Measurements from ENCODE around the gene GNA12.

GNA12 gene

GRCh38 chr7:2751086-2751485 lies 93.0 kb downstream of the GNA12 start:
- TF ChIP-seq SIN3A (IDR thresholded peaks at IDR 0.05; ENCODE audit: borderline replicate concordance, insufficient read depth, low read length) (no peak), POLR2AphosphoS5 (IDR thresholded peaks at IDR 0.05; ENCODE audit: low read depth, low read length) (no peak), TAF1 (IDR thresholded peaks at IDR 0.05; ENCODE audit: borderline replicate concordance, insufficient read depth, low read length) (no peak)

GRCh38 chr7:2750004-2750407 lies 94.1 kb downstream of the GNA12 start:
- TF ChIP-seq POLR2AphosphoS5 (IDR thresholded peaks at IDR 0.05; ENCODE audit: low read depth, low read length) = no peak
- no peak for TF ChIP-seq SIN3A (IDR thresholded peaks at IDR 0.05; ENCODE audit: borderline replicate concordance, insufficient read depth, low read length)
- TF ChIP-seq REST (IDR thresholded peaks at IDR 0.05; ENCODE audit: insufficient read depth in 1 of 2, low read depth in 2 of 2, low read length in 2 of 2) = no peak
- no peak for TF ChIP-seq FOXP2 (optimal IDR thresholded peaks at IDR 0.05; ENCODE audit: borderline replicate concordance, extremely low read depth, extremely low read length, insufficient read depth)
- TF ChIP-seq TAF1 (IDR thresholded peaks at IDR 0.05; ENCODE audit: borderline replicate concordance, insufficient read depth, low read length) = no peak

DNA sequence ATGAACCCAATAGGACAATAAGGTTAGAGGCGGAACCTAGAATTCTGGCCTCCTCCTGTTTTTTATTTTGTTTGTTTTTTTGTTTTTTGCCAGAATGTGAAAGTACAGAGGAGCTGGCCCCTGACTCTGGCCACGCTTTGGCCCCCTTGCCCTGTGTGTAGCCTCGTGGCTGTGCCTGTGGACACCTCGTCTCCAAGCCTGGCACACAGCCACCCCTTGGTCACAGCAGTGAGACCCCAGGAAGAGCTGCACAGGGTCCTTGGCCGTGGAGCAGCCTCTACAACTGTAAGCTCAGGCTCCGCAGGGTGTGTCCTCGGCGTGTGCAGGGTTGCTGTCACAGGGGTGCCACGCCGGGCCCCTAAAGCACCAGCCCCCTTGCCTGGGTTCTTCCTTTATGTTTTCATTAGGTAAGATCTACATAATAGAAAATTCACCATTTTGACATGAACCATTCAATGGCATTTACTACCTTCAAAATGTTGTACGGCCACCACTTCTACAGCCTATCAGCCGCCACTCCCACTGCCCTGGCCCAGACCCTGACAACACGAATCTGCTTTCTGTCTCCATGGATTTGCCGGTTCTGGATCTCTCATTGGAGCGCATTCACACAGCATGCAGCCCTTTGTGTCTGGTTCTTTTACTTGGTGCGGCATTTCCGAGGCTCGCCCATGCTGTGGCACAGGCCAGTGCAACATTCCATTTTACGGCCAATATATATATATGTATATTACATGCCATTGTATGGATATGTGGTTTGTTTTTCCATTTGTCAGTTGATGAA lies 105.2 kb downstream of the GNA12 start:
- no peak for TF ChIP-seq FOXP2 (optimal IDR thresholded peaks at IDR 0.05; ENCODE audit: borderline replicate concordance, extremely low read depth, extremely low read length, insufficient read depth)
- TF ChIP-seq POLR2AphosphoS5 (IDR thresholded peaks at IDR 0.05; ENCODE audit: low read depth, low read length) = no peak

- no peak for TF ChIP-seq SIN3A (IDR thresholded peaks at IDR 0.05; ENCODE audit: borderline replicate concordance, insufficient read depth, low read length)
- no peak for TF ChIP-seq POLR2AphosphoS5 (IDR thresholded peaks at IDR 0.05; ENCODE audit: low read depth, low read length)
- no peak for TF ChIP-seq REST (IDR thresholded peaks at IDR 0.05; ENCODE audit: insufficient read depth in 1 of 2, low read depth in 2 of 2, low read length in 2 of 2)
- no peak for TF ChIP-seq TAF1 (IDR thresholded peaks at IDR 0.05; ENCODE audit: borderline replicate concordance, insufficient read depth, low read length)
- no peak for TF ChIP-seq FOXP2 (optimal IDR thresholded peaks at IDR 0.05; ENCODE audit: borderline replicate concordance, extremely low read depth, extremely low read length, insufficient read depth)
Observed at GRCh38 chr7:2737771-2738540, 106.2 kb downstream of the GNA12 start.

DNA sequence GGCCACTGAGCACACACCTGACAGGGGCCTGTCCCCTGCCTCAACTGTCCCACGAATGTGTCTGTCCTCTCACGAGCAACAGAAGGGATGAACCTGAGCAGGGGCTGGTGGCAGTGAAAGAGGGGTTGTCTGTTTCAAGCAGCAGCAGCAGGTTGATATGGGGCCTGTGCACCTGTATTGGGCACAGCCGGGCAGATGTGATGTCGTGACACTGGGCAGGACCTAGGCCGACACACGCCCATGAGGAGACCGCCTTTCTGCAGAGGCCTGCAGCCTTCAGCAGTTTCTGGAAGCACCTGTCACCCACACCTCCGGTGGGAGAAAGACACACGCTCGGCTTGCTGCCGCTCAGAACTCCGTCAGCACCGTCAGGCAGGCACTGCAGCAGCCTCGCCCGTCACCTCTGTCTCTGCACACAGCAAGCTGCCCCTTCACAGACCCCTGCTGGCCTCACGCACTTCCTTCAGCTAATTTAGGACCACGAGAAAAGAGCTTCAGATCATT lies 107.6 kb downstream of the GNA12 start:
- TF ChIP-seq TAF1 (IDR thresholded peaks at IDR 0.05; ENCODE audit: borderline replicate concordance, insufficient read depth, low read length) = no peak
- TF ChIP-seq SIN3A (IDR thresholded peaks at IDR 0.05; ENCODE audit: borderline replicate concordance, insufficient read depth, low read length) = no peak
- no peak for TF ChIP-seq REST (IDR thresholded peaks at IDR 0.05; ENCODE audit: insufficient read depth in 1 of 2, low read depth in 2 of 2, low read length in 2 of 2)
- no peak for TF ChIP-seq POLR2AphosphoS5 (IDR thresholded peaks at IDR 0.05; ENCODE audit: low read depth, low read length)
- TF ChIP-seq FOXP2 (optimal IDR thresholded peaks at IDR 0.05; ENCODE audit: borderline replicate concordance, extremely low read depth, extremely low read length, insufficient read depth) = no peak

Data from PFSK-1 (cell line).